HepG2 (cell line): ENCODE results near the gene PAXX. TPM values are rescaled to one million over a fixed set of nuclear protein-coding genes. Genes with fewer than 3 reads are reported as not detected.
A peak's percentile ranks its signal among the peaks of the same experiment; 100 is the strongest.

ENCODE experiments used
- AGO1 ChIP-seq: fragments of 200-400 bp; formaldehyde crosslinking; IDR thresholded peaks from 2 replicates; pipeline ENCODE4 v1.6.1; 2017; ENCODE audit warnings: mild to moderate bottlenecking, low read depth, low read length, moderate library complexity; ENCODE audit not compliant: poor library complexity, severe bottlenecking
- DMAP1 ChIP-seq: IDR thresholded peaks from 2 replicates; pipeline ENCODE4 v1.6.1; 2016
- EP300 ChIP-seq, 3 experiments: sonication (generic) in 1 of 3; formaldehyde crosslinking in 1 of 3; IDR thresholded peaks; 2 replicates each; pipeline versions ENCODE4 v1.5.1 to v1.6.1; 2011 to 2020; ENCODE audit warnings: low read depth in 2 of 3, low read length in 2 of 3, borderline replicate concordance in 1 of 3, improper control_type of control experiment in 1 of 3, mild to moderate bottlenecking in 1 of 3, missing genetic modification reagents in 1 of 3, moderate library complexity in 1 of 3
- ESRRA ChIP-seq: sonication (generic); formaldehyde crosslinking; IDR thresholded peaks from 2 replicates; pipeline ENCODE4 v1.5.1; 2020; ENCODE audit warnings: mild to moderate bottlenecking, low read depth, missing genetic modification reagents
- GFI1 ChIP-seq: sonication (generic); formaldehyde crosslinking; IDR thresholded peaks from 2 replicates; pipeline ENCODE4 v1.5.0; 2020; ENCODE audit warnings: missing genetic modification reagents, mild to moderate bottlenecking, borderline replicate concordance
- ISL2 ChIP-seq: sonication (generic); formaldehyde crosslinking; IDR thresholded peaks from 2 replicates; pipeline ENCODE4 v1.5.0; 2020; ENCODE audit warnings: missing genetic modification reagents
- KDM1A ChIP-seq: IDR thresholded peaks from 2 replicates; pipeline ENCODE4 v1.6.1; 2016; ENCODE audit warnings: missing compliant biosample characterization
- MAF1 ChIP-seq: sonication (generic); formaldehyde crosslinking; IDR thresholded peaks from 2 replicates; pipeline ENCODE4 v1.5.0; 2020; ENCODE audit warnings: missing genetic modification reagents, borderline replicate concordance
- MBNL3 ChIP-seq: fragments of 250-450 bp; sonication (Bioruptor Pico); conservative IDR thresholded peaks from 2 replicates; pipeline ENCODE4 v1.8.0; 2022; ENCODE audit warnings: mild to moderate bottlenecking, inconsistent platforms
- MIER2 ChIP-seq: IDR thresholded peaks from 2 replicates; pipeline ENCODE4 v1.6.1; 2016; ENCODE audit warnings: missing biosample characterization, missing genetic modification reagents
- NFKB2 ChIP-seq: sonication (generic); formaldehyde crosslinking; IDR thresholded peaks from 2 replicates; pipeline ENCODE4 v1.4.0; 2020; ENCODE audit warnings: missing genetic modification reagents, borderline replicate concordance
- PBX2 ChIP-seq: IDR thresholded peaks from 2 replicates; pipeline ENCODE4 v1.6.1; 2016; ENCODE audit warnings: control low read depth
- RARA ChIP-seq: IDR thresholded peaks from 2 replicates; pipeline ENCODE4 v1.6.1; 2016; ENCODE audit warnings: missing genetic modification reagents, missing compliant biosample characterization
- SRF ChIP-seq: IDR thresholded peaks from 2 replicates; pipeline ENCODE4 v1.6.1; 2011; ENCODE audit warnings: mild to moderate bottlenecking, low read depth, low read length, moderate library complexity
- TGIF2 ChIP-seq: IDR thresholded peaks from 2 replicates; pipeline ENCODE4 v1.6.1; 2016; ENCODE audit warnings: control low read depth, missing compliant biosample characterization
- UBTF ChIP-seq: sonication (generic); formaldehyde crosslinking; IDR thresholded peaks from 2 replicates; pipeline ENCODE4 v1.4.0; 2020; ENCODE audit warnings: mild to moderate bottlenecking, missing genetic modification reagents
- ZNF501 ChIP-seq: sonication (generic); formaldehyde crosslinking; IDR thresholded peaks from 2 replicates; pipeline ENCODE4 v1.5.1; 2020; ENCODE audit warnings: mild to moderate bottlenecking, moderate library complexity, missing genetic modification reagents
- ZNF563 ChIP-seq: sonication (generic); formaldehyde crosslinking; IDR thresholded peaks from 2 replicates; pipeline ENCODE4 v1.8.0; 2022; ENCODE audit warnings: mild to moderate bottlenecking, moderate library complexity, missing genetic modification reagents
- ZNF773 ChIP-seq: sonication (generic); formaldehyde crosslinking; IDR thresholded peaks from 2 replicates; pipeline ENCODE4 v1.4.0; 2020; ENCODE audit warnings: missing genetic modification reagents, borderline replicate concordance
- polyA plus RNA-seq, 8 experiments: library from polyadenylated mRNA; depleted of rRNA in 3 of 8; stranded (reverse) in 7 of 8; unstranded in 1 of 8; fragments of >200 nt; fragmentation: Illumina TruSeq in 4 of 8; extraction: Trizol in 4 of 8; gene quantifications; 2 replicates each; pipeline versions ENCODE4 v1.2.1 to v1.2.3, GENCODE V29; 2011 to 2016; ENCODE audit warnings: low read depth in 4 of 8, missing spikeins in 1 of 8, mixed read lengths in 1 of 8; ENCODE audit not compliant: insufficient read depth in 1 of 8
- total RNA-seq, 5 experiments: library from RNA; depleted of rRNA; stranded (reverse); fragments of >200 nt; fragmentation: Illumina TruSeq; extraction: Trizol; gene quantifications; 2 replicates each; pipeline ENCODE4 v1.2.3, GENCODE V29; 2016; ENCODE audit warnings: low read depth in 1 of 5
- TF ChIP-seq, protein P1 (sequence below), 2 experiments: sonication (generic) in 1 of 2; formaldehyde crosslinking in 1 of 2; IDR thresholded peaks; 2 replicates each; pipeline versions ENCODE4 v1.4.0 to v1.6.1; 2016 to 2020; ENCODE audit warnings: borderline replicate concordance in 1 of 2, low read depth in 1 of 2, mild to moderate bottlenecking in 1 of 2, missing genetic modification reagents in 1 of 2
- TF ChIP-seq, protein P2 (sequence below): sonication (generic); formaldehyde crosslinking; IDR thresholded peaks from 2 replicates; pipeline ENCODE4 v1.4.0; 2020; ENCODE audit warnings: missing genetic modification reagents

Gene PAXX
- total and polyA plus RNA-seq, 2 of the 13 experiments (the other 11 are each of a cell fraction or from before 2014, with no cell fraction given), result 14.0 to 31.9 TPM

DNA sequence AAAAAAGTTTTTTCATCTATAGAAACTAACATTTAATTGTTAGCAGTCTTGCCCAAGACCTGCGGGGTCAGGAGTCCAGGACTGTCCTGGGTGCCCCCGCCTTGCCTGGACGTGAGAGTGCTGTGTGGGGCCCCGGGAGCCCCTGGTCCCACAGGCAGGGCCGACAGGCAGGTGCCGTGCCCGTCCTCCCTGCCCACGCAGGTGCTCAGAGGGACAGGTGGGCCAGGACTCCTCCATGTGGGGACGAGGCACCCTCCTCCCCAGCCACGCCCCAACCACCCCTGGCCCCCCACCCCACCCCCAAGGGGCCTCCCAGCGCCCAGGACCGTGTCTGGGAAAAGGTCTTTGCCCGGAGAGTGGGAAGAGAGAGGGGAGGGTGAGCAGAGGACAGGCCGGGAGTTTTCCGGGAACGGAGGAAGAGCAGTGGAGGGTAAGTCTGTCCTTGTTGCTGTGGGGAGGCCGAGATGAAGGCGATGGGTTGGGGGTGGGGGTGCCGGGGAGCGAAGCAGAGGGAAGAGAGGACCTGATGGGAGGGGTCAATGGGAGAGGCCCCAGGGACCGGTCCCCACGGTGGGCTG is 42.9 kb upstream of the PAXX start (continued):
- TF ChIP-seq ZNF563 (no peak), GFI1 (CRISPR knock-in tag) (no peak), MIER2 (CRISPR knock-in tag) (no peak), AGO1 (no peak), ZNF773 (no peak), PBX2 (CRISPR knock-in tag) (no peak), ZNF501 (no peak), NFKB2 (CRISPR knock-in tag) (no peak), ISL2 (CRISPR knock-in tag) (no peak), TGIF2 (no peak), MBNL3 (CRISPR knock-in tag) (no peak), SRF (no peak), MAF1 (CRISPR knock-in tag) (no peak), ESRRA (CRISPR knock-in tag) (no peak), DMAP1 (CRISPR knock-in tag) (no peak), UBTF (CRISPR knock-in tag) (no peak), KDM1A (CRISPR knock-in tag) (no peak), EP300 (IDR thresholded peaks at IDR 0.05; ENCODE audit: low read depth in 2 of 2, low read length in 2 of 2) (0 out of 4 replicates have a peak, but pooled peaks of 1 of the 2 experiments have one; percentile 5), EP300 (CRISPR knock-in tag; IDR thresholded peaks at IDR 0.05; ENCODE audit: borderline replicate concordance) (no peak), RARA (CRISPR knock-in tag) (peak; percentile 24; the same call in 1 of the 2 replicates)
- TF ChIP-seq, protein P1, sequence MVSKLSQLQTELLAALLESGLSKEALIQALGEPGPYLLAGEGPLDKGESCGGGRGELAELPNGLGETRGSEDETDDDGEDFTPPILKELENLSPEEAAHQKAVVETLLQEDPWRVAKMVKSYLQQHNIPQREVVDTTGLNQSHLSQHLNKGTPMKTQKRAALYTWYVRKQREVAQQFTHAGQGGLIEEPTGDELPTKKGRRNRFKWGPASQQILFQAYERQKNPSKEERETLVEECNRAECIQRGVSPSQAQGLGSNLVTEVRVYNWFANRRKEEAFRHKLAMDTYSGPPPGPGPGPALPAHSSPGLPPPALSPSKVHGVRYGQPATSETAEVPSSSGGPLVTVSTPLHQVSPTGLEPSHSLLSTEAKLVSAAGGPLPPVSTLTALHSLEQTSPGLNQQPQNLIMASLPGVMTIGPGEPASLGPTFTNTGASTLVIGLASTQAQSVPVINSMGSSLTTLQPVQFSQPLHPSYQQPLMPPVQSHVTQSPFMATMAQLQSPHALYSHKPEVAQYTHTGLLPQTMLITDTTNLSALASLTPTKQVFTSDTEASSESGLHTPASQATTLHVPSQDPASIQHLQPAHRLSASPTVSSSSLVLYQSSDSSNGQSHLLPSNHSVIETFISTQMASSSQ (IDR thresholded peaks at IDR 0.05; ENCODE audit: low read depth), result no peak
- TF ChIP-seq, protein P1 (CRISPR knock-in tag; IDR thresholded peaks at IDR 0.05; ENCODE audit: borderline replicate concordance), result no peak
- TF ChIP-seq, protein P2, sequence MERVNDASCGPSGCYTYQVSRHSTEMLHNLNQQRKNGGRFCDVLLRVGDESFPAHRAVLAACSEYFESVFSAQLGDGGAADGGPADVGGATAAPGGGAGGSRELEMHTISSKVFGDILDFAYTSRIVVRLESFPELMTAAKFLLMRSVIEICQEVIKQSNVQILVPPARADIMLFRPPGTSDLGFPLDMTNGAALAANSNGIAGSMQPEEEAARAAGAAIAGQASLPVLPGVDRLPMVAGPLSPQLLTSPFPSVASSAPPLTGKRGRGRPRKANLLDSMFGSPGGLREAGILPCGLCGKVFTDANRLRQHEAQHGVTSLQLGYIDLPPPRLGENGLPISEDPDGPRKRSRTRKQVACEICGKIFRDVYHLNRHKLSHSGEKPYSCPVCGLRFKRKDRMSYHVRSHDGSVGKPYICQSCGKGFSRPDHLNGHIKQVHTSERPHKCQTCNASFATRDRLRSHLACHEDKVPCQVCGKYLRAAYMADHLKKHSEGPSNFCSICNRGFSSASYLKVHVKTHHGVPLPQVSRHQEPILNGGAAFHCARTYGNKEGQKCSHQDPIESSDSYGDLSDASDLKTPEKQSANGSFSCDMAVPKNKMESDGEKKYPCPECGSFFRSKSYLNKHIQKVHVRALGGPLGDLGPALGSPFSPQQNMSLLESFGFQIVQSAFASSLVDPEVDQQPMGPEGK (CRISPR knock-in tag), result peak; percentile 88
